C1 segment of cervical spinal cord (tissue), 14 donors: Measurements from ENCODE around the gene PEX10.

Experiments
- DNase-seq, 14 donors: peaks; one replicate each; lab custom pipeline; 2025; lab: John Stamatoyannopoulos, UW

Gene PEX10

DNA sequence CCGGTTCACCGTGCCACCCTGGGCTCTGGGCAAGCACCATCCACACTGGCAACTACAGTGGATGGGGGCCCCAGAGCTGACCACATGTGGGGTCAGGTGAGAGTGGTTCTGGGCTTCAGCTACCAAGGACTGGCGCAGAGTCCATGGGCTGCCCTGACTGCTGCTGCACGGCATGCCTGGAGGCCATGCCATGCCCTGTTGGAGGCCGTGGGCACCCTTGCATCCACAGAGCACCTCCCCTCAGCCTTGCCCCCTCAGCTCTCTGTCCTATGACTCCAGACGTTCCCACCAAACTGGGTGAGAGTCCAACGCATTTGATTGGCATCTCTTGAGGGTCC is 36.5 kb downstream of the PEX10 start:
- DNase-seq, result no peak

DNA sequence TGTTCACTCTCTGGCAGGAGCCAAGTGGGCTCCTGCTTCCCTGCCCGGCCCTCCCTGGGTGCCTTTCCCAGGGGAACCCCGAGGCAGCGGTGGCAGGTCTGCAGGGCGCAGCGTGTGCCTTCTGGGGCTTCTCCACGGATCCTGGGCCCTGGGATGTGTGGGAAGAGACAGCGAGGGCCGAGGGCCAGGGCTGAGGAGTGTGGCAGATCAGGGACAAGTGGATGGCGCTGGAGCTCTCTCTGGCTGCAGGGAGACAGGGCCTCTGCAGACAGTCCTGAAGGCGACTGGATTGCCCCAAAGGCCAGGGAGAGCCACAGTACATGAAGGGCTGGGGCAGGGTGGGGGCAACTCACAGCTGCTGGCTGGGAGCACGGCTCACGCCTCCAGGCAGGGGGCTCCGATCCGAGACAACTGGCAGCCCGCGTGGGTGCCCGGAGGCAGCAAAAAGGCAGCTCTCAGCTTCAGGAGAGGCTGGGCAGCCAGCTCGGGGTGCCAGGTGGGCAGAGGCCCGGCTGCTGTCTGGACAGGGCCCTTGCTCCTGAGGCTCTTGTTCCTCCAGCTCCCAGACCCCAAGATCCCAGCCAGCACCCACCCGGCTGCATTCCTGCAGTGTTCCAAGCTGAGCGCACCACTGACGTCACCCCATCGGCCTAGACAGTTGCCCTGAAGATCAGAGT is 37.0 kb downstream of the PEX10 start:
- DNase-seq, result no peak

DNA sequence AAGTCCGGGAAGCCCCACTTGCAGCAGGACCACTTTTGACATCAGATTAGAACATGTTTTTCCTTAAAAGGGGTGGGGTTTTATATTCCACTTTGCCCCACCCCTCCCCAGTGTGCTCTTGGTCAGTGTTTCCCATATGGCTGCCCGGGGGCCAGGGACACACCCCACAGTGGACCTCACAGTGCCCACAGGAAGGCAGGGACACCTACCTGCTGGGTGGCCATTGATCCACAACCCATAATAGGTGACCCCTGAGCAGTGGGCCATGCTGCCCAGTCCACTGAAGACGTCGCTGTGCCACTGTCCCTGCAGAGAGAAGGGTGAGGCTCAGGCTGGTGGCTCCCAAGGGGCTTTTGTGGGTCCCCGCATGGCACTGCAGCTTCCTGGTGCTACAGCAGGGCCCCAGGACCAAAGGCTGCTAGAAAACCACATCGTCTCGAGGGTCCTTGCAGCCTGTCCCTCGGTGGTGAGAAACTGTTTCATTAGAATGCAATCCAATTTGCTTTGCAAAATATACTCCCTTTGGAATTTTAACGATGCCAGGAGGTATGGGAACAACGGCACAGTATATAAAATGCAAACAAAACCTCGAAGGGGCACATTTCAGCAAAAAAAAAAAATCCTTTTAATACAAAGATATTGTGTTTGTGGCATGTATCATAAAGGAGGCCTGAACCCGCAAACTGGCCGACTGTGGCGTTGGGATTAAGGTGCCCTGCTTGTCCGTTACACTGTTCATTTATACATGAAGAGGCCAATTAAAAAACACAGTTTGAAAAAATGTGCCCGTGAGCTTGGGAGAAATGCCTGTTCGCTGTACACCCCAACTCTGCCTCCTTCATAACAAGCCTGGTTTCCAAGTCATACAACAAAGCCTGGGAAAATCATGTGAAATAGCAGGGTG is 37.9 kb downstream of the PEX10 start:
- no peak for DNase-seq

DNA sequence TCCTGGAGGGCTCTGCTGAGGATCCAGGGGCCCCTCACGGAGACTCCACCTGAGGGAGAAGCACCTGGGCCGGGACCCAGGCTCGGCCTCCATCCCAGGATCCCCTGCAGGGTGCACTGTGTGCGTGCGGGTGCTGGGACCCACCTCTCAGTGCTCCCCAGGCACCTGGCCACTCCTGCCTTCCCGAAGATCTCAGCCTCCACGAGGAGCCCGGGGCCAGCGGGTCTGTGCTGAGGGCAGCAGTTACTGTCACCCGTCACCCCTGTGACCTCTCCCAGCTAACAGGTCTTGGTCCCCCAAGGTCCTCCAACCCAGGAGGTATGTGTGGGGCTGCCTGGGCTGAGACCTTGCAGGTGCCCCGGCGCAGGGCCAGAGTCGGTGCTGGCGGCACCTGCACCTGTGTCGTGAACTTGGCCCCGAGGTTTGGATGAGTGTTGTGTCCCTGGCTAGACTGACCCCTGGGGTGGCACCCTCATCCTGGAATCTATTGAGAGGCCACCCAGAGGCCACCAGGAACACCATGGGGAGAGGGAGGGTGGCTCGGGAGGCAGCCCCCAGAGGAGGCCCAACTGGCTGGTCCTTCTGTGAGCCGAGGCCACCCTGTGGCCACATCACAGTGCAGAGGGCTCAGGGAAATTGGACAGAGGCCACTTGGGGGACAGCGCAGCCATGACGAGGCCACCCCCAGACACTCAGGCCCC is 38.7 kb downstream of the PEX10 start:
- no peak for DNase-seq

DNA sequence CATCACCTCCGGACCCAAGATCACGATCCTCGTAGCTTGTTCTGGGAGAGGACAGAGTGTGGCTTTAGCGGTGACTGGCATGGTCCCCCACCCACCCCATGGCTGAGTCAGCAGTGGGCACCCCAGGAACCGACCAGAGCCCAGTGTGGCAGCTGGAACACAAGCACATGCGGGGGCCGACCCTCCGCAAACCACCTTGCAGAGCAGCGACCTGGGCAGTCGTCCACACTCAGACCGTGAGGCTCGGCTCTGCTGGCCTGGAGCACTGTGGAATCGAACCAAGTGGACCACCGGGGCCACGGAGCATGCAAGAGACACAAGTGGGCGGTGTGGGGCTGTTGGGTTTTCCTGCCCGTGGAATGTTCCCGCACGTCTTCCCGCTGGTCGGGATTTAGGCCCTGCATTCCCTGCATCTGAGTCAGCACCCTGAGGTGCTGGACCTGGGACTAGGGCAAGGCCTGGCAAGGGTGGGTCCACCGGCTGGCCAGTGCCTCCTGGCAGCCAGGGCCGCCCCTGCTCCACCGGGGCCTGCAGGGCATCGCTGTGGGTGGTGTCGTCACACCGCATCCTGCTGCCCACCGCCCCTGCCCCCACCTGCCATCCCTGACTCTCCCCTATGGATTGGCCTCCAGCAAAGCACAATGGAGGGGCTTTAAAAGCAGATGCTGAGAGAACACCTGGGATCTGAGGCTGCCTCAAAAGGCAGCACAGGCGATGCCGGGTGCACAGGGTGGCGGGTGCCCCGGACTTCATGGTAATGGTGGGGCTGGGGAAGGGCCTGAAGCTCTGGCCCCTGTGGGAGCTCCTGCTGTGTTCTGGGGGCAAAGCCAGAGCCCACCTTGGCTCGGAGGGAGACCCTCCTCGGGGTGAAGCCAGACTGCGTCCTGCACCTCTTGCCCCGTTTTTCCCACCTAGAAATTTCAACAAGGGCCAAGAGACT is 39.5 kb downstream of the PEX10 start:
- no peak for DNase-seq

DNA sequence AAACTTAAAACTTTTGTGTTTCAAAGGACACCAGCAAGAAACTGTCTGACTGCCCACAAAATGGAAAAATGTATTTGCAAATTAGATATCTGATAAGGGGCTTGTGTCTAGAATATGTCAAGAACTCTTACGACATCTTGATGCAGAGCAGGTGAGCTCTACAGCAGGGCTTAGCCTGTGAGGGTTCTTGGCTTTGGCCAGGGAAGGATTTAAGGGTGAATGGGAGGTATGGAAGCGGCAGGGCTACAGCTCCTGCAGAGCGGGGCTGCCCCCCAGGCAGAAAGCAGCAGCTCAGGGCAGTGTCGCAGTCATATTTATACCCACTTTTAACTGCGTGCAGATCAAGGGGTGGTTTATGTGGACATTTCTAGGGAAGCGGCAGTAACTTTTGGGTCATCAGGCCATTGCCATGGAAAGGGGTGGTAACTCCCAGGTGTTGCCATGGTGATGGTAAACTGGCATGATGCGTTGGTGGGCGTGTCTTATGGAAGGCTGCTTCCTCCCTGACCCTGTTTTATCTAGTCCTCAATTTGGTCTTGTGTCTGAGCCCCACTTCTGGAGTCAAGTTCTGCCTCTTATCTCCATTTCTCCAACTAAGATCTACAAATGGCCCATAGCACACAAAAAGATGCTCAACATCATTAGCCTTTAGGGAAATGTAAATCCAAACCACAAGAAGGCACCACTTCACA is 44.2 kb downstream of the PEX10 start:
- DNase-seq, result no peak

DNA sequence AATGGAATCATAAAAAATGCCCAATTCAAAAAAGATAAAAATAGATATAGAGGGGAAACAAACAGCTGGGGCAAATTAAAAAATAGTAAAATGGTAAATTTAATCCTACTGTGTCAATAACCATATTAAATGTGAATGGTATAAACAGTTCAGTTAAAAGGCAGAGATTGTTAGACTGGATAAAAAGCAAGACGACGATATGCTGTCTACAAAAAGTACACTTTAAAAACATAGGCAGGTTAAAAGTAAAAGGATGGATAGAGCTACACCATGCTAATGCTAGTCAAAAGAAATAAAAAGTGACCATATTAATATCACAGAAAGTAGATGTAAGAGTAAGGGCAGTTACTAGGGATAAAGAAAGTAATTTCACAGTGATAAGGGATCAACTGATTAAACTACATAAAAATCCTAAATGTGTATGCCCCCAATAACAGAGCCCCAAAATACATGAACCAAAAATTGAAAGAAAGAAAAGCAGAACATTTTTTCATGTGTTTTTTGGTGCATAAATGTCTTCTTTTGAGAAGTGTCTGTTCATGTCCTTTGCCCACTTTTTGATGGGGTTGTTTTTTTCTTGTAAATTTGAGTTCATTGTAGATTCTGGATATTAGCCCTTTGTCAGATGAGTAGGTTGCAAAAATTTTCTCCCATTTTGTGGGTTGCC is 48.4 kb downstream of the PEX10 start:
- DNase-seq, result no peak

DNA sequence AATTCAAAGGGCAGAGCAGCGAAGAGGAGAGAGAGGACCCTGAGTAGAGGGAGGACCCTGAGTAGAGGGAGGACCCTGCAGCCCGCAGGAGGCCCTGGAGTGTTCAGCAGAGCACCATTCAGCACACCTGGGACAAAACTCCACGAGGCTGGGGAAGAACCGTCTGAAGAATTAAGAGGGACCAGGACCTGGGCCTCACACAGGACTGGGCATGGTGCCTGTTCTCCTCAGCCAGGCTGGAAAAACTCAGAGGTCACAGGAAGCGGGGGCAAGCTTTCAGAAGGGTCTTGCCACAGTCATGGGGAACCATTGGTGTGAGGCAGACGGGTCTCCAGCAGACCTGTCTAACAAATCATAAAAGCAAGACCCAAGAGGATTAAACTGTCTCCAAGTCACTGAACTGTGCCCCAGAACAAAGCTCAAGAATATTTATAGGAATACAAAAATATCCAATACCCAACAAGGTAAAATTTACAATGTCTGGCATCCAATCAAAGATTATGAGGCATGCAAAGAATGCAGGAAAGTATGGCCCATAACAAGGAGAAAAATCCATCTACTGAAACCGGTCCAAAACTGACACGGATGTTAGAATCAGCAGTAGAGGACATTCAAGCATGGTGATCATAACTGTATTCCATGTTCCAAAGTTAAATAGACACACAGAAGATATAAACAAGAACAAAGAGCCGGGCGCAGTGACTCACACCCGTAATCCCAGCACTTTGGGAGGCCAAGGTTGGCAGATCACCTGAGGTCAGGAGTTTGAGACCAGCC is 51.6 kb downstream of the PEX10 start:
- DNase-seq, result no peak

DNA sequence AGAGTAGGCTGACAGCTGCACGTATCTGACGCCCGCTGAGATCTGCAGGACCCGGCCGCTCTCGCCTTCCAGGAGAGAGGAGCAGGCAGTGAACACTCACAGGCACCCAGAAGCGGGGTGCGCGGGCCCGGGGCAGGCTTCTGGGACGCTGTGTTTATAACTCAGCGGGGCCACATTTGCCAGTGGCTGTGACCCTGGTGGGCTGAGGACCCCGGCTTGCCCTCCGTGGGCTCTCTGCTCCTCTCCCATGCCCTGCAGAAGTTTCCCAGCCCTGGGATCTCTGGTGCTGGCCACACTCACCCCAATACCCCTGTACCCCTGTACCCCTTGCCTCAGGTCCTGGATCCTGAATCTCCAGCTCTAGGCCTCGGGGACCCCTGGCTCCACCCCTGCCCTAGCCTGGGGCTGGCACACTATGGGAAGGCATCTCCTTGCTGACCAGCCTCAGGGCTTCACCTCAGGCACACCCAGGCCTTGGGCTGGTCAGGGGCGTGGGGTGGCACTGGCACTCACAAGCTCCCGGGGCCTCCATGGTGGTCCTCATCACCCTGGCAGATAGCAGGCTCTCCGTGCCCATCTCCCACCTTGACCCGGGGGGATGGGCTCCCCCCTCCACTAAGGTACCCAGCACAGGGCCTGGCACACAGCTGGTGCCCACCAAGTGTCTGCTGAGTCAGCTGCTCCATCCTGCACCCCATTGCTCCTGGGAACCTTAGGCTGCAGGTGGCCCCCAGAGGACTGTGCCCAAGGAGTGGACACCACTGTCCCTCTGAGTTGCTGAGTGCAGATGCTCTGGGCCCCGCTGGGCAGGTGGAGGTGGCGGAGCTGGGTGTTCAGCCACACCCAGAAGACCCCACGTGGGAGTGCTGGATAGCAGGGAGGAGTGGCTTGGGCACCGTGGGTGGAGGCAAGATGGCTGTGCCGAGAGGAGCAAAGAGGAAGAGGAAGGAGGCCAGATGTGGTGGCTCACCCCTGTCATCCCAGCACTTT is 53.4 kb downstream of the PEX10 start:
- no peak for DNase-seq

DNA sequence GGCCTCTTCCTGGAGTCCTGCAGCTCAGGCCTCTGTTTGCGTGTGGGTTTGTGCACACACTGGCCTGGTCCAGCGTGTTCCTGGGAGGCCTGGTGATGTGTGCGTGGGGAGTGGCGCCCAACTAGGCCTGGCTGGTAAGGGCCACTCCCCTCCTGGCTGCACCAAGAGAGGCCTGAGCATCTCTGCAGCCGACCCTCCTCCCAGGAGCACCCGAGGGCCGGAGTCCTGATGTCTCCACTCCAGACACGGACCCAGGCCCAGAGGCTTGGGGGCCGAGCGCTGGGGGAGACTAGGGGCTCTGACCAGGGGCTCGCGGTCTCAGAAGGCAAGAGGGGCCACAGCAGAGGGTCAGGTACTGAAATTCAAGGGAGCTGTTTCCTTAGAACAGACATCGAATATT is 54.3 kb downstream of the PEX10 start:
- no peak for DNase-seq

DNA sequence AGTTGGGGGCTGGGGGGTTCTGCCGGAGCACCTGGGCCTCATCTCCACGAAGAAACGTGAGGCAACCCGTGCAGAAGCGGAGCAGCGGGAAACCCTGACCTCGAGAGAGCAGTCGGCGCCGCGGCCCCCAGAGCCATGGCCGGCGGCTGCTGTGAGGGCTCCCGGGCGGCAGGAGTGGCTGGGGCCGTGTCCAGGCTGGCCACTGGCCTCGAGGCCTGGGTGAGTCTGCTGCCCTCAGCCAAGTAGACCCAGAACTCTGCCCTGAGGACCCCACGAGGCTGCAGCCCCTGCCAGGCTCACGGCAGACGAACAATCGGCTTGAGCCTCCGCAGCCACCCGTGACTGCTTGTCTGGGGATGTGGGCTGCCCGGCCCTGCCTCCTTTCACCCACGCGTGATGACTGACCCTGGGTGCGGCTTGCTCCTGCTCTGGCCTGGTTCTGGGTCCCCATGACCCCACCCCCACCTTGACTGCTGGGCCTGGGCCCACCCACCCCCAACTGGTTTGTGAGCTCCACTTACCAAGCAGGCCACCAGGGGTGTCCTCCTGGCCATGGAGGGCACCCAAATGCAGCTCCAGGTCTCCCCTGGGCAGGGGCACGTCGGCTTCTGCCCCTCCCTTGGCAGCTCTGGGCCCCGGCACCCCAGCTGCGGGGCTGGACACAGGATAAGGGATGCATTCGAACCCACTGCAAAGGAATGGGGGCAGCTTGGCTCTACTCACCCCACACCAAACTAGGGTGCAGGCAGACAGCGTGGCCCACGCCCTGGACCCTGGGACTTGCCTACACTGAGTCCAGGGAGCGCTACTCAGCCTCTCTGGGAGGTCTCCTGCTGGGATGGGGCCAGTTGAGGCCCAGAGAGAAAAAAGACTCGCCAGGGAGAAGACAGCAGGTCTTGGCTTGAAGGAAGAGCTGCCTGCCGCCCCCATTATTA is 55.2 kb downstream of the PEX10 start:
- DNase-seq, result no peak

DNA sequence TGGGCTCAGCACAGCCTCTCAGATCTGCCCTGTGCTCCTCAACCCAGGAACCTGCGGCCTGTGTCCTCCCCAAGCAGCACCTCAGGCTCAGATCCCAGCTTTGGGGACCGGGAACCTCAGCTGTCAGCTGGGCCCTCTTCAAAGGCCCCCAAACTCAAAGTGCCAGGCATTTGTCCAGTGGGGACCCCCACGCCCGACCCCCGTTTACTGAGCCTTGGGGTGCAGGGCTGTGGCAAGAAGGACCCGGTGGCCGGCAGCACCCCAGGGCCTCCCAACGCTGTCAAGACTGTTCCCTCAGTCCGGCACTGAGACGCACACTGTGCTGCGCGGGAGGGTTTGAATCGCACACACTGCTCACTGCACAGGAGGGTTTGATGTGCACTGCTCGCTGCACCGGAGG is 56.0 kb downstream of the PEX10 start:
- DNase-seq, result no peak

DNA sequence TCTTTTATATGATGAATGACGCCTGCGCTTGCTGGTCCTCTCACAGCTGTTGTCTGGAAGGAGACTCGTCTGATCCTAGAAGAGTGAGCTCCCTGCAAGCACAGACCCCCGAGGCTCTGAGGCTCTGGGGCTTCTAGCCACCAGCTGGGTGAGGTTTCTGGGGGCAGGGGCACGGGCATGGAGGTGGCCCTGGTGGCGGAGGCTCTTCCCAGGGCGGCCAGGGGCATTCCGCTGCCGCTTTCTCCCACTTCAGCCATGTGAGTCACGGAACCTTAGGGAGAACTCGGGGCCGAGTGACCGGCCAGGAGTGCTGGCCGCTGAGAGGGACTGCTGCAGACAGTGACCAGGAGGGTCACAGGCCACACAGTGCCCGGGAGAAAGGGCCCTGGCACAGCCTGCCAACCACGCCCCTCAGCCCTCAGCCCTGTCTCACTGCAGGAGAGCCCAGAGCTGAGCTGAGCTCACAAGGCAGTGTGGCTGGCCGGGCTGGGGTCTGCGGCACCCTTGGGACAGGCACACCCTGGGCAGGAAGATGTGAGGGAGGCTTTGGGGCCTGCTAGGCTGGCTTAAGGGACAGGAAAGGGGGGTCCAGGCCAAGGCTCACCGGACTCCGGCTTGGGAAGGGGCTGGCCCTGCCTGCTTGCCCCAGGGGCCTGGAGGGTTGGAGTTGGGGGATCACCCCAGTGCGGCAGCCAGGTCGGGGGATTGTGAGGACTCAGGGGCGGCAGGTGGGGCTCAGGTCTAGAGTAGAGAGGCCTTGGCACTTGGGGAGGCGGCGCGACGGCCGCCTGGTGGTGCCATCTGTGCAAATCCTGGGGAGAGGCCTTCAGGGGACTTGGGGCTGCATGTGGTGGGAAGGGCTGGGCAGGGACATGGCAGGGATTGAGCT is 56.7 kb downstream of the PEX10 start:
- DNase-seq, result no peak

DNA sequence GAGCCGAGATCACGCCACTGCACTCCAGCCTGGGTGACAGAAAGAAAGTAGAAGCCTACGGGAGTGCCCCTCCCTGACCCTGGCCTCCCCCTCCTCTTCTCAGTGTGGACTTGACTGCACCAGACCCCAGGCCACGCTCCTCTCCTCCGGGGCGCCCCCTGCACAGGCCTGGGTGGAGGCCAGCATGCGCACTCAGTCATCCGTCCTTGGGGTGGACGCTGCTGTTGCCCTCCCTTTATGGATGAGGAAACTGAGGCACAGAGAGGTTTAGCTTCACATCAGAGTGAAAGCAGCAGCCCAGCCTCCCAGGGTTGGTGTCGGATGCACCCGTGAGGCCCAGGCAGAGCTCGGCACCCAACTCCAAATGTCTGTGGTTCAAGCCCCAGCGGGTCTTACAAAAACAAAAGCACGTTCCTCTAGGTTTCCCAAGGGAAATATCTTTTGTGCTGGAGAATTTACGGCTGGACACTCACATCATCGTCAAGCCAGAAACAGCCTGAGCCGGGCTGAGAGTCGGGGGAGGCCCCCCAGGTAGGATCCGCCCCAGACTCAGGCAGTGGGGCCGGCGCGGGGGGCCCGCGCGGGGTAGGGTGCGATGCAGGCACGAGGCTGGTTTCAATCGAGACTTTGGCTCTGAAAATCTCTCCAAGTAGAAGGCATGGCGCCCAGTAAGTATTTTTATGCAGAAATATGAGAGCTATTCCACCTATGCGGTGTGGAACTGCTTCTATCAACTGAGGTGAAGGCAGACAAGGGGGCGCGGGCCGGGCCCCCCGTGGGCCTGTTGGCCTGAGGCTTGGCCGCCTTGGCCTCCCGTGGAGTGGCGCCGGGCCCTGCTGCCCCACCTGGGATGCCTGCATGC is 57.6 kb downstream of the PEX10 start:
- DNase-seq, result no peak
